Esophagus muscularis mucosa (tissue), 4 donors: Measurements from ENCODE around the gene KIAA0825.

Source experiments
- CTCF ChIP-seq, 3 experiments: fragments of 200-600 bp in 2 of 3; fragments of 450-650 bp in 1 of 3; sonication (generic) in 2 of 3; IDR thresholded peaks; one replicate each; pipeline ENCODE4 v1.5.1; 2017 to 2019; ENCODE audit warnings: antibody characterized with exemption in 3 of 3, mild to moderate bottlenecking in 2 of 3, moderate library complexity in 1 of 3
- EP300 ChIP-seq: sonication (generic); formaldehyde crosslinking; IDR thresholded peaks from one replicate; pipeline ENCODE4 v1.6.1; 2017; ENCODE audit warnings: antibody characterized with exemption
- POLR2A ChIP-seq: fragments of 450-650 bp; IDR thresholded peaks from one replicate; pipeline ENCODE4 v1.6.1; 2017; ENCODE audit warnings: antibody characterized with exemption, moderate library complexity, mild to moderate bottlenecking, low read depth
- POLR2AphosphoS5 ChIP-seq, 2 donors: sonication (generic); formaldehyde crosslinking; IDR thresholded peaks; one replicate each; pipeline ENCODE4 v1.6.1; 2017; ENCODE audit warnings: antibody characterized with exemption in 2 of 2

- TF ChIP-seq POLR2A: no peak
- TF ChIP-seq CTCF (IDR thresholded peaks at IDR 0.05): no peak
- no peak for TF ChIP-seq EP300
- TF ChIP-seq POLR2AphosphoS5 (IDR thresholded peaks at IDR 0.05): no peak
These were observed 352.2 kb downstream of the KIAA0825 start for GRCh38 chr5:94266170-94266569.
